ENCODE data around the gene CFHR4.
A peak's percentile ranks its signal among the peaks of the same experiment; 100 is the strongest.
"Not testable (repeated sequence)": the region's sequence is repeated elsewhere in the genome, so short reads cannot be mapped to it uniquely, and the experiment has no call there.

Gene CFHR4

DNA sequence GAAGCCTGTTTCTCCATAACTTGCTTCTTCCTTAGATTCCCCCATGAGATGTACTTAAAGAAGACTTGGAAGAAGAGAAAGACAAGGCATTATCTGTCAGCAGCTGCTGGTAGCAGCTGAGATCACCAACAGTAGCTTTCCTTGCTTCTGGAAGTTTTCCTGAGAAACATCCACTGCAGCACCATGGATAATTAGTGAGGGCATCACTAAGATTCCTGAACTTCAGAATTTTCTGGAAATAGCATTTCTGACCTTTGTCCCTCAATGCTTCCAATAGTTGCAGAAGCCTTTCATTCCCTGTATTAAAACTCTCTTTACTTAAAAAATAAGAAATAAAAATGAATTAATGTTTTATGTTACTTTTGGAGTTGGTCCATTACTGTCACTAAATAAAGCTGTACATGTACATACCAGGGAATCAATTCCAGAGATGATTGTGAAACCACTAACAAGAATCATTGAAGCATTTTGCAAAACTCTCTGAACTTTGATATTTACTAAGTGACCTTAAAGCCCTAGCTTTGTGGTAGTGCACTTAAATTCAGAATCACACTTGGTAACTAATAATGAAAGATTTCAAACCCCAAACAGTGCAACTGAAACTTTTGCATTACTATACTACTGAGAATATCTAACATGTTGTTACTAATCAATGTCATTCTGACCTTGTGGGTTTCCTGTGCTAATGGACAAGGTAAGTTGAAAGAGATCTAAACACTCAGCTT lies at the start of gene CFHR4:
CFHR4 (plus strand) TSS at position 538 of the 725 bp plus-strand sequence; CDS start at position 637, 99 bp downstream.
- DNase-seq (ENCODE audit: low spot score): no peak

DNA sequence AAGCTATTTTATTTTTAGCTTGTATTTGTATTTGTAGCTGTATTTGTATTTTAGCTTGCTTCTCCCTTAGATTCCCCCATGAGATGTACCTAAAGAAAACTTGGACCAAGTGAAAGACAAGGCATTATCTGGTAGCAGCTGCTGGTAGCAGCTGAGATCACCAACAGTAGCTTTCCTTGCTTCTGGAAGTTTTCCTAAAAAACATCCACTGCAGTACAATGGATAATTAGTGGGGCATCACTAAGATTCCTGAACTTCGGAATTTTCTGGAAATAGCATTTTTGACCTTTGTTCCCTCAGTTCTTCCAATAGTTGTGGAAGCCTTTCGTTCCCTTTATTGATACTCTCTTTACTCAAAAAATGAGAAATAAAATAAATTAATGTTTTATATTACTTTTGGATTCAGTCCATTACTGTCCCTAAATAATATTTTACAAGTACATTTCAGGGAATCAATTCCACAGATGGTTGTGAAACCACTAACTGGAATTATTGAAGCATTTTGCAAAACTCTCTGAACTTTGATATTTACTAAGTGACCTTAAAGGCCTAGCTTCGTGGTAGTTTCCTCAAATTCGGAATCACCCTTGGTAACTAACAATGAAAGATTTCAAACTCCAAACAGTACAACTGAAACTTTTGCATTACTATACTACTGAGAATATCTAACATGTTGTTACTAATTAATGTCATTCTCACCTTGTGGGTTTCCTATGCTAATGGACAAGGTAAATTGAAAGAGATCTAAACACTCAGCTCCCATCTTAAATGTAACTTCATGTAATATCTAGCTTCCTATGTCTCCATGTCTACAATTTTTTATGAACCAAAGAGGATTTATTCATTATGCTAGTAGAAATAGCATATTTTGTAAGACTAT lies 38.0 kb upstream of the CFHR4 start:
- DNase-seq (ENCODE audit: low spot score): not testable (repeated sequence)

DNA sequence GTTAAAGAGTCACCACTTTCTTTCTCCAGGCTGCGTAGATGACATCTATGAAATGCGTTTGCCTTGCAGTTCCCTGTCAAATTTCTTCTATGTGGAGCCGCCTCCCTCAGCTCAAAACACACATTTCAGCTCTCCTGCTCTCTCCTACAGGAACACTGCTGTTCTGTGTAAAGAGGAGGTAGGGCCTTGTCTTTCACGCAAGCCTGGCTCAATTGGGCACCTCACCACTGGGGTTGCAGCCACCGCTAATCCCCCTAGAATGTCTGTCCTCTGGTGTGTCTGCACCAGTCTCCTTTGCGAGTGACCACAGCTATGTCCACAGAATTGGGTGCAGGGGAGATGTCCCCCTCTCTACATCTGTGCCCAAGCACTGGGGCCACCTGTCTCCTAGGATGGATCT lies 31.8 kb upstream of the CFHR4 start:
- no peak for DNase-seq (ENCODE audit: low spot score)

DNA sequence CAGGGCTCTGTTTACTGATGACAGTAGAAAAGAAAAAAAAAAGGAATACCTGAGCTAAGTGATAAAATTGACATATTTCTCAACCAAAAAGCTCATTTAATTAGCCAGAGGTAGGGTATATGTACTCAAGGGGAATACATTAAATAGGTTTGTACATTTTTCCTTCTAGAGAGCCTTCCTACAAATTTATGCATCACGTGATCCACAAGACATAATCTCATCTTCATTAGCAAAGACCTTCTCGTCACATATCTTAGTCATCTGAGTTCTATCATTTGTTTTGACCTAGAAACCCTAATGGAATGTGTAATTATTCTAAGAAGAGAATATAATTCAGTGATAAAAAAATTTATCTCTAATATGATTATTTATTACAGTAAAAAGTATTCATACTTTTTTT lies 30.7 kb upstream of the CFHR4 start:
- no peak for DNase-seq (ENCODE audit: low spot score)

DNA sequence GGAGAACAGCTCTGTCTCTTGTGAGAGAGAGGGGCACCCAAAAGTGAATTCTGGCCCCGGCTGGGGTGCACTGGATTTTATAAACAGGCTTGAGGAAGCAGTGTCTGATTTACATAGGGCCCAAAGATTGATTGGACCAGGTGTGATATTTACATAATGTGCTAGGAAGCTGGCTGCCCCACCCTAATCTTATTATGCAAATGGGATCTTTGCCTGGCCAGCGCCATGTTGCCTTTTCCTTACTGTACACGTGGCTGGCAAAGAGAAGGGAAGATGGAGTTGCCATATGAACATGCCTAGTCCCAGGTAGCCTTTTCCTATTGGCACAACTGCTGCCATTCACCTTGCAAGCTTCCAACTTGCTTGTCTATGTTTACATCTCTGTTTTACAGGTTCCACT lies 29.0 kb upstream of the CFHR4 start:
- no peak for DNase-seq (ENCODE audit: low spot score)

DNA sequence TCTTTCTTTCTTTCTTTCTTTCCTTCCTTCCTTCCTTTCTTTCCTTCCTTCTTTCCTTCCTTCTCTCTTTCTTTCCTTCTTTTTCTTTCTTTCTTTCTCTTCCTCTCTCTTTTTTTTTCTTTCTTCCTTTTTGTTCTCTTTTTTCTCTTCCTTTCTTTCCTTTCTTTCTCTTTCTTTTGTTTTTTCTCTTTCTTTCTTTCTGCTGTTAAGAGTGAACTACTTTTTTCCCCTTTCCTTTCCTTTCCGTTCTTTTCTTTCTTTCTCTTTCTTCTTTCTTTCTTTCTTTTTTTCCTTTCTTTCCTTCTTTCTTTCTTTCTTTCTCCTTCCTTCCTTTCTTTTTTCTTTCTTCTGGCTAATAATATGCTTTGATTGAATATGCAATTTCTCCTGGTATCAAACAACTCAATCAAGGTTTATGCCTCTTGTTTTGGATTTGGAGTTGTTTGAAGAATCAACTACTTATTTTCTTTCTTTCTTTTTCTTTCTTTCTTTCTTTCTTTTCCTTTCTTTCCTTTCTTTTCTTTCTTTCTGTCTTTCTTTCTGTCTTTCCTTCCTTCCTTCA lies 27.4 kb upstream of the CFHR4 start:
- no peak for DNase-seq (ENCODE audit: low spot score)

DNA sequence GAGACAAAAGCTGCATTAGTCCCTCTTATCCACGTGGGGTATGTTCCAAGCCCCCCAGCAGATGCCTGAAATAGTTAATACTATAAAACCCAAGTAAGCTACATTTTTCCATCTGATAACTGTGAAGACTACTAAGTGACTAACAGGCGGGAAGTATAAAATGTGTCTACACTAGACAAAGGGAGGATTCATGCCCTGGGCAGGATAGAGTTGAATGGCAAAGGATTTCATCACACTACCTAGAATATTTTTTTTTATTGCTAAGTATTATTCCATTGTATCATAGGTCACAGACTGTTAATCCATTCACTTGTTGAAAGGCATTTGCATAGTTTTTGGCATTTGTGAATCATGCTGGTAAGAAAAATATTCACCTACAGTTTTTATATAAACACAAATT lies 26.4 kb upstream of the CFHR4 start:
- DNase-seq (ENCODE audit: low spot score): no peak

DNA sequence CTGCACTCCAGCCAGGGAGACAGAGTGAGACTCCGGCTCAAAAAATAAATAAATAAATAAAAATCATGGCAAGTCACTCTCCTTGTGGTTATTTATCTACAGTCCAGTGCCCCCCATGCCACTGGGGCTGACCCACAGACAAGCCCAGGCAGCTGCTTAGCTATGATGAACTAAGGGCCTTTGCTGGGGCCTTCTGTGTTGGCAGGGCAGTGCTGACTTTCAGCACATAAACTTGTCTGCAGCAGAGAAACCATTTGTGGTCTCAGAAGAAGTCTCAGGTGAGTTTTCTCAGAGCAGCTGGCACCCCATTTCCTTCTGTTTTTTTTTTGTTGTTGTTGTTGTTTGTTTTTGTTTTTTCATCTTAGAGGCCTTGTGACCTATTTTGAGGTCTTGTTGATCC lies 20.9 kb upstream of the CFHR4 start:
- no peak for DNase-seq (ENCODE audit: low spot score)

DNA sequence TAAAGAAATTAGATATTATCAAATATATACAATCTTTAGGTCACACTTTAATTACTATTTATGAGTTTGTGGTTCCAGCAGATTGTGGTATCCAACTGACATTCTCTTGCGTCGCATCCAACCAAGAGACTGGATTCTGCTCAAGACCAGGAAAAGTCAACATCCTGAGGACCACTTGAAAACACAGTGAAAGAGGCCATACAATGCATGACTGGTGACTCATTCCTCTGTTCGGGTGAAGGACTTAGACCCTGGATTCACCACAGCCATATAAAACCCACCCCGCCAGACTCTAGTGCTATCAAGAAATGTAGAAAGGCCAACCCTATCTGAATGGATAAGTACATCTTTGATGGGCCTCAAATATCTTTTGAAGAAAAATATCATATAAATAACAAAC lies 14.5 kb upstream of the CFHR4 start:
- DNase-seq (ENCODE audit: low spot score): no peak

DNA sequence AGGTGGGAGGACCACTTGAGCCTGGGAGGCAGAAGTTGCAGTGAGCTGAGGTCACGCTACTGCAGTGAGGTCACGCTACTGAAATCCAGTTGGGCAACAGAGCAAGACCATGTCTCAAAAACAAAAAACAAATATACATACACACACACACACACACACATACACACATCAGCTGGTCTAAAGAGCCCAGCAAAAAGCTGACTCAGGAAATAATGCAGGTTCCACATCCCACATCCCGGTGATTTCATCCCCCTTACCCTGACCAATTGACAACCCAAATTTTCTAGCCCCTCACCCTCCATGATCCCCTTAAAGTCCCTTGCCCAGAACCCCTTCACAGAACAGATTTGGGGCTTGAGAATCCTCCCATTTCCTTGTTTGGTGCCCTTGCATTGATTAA lies 11.9 kb upstream of the CFHR4 start:
- DNase-seq (ENCODE audit: low spot score): no peak

DNA sequence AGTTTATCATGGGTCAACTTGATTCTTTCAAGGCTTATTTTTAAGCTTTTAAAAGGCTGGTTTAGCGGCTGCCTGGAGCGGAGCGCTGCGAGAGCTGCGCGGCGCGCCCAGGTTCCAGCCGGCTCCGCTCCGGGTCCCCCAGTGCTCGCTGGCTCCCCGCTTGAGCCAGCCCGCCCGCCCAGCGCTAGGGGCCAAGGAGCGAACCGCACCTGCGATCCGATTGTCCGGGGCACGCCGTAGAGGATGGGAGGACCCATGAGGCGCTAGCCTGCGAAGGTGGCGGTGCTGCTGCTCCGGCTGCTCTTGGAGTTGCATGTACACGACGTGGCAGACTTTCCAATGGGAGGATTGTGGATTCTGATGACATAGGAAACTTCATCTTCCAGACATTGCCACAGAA lies 9.9 kb upstream of the CFHR4 start:
- peak; percentile 29 for DNase-seq (ENCODE audit: low spot score)

DNA sequence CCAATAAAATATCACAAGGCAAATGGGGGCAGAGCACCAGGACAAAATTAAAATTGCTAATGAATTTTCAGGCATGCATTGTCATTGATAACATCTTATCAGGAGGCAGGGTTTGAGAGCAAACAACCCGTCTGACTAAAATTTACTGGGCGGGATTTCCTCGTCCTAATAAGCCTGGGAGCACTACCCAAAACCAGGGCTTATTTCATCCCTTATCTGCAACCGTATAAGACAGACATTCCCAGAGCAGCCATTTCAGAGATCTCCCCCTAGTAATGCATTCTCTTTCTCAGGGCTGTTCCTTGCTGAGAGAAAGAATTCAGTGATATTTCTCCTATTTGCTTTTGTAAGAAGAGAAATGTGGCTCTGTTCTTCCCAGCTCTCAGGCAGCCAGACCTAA lies 1.3 kb upstream of the CFHR4 start:
- DNase-seq (ENCODE audit: low spot score): not testable (repeated sequence)

DNA sequence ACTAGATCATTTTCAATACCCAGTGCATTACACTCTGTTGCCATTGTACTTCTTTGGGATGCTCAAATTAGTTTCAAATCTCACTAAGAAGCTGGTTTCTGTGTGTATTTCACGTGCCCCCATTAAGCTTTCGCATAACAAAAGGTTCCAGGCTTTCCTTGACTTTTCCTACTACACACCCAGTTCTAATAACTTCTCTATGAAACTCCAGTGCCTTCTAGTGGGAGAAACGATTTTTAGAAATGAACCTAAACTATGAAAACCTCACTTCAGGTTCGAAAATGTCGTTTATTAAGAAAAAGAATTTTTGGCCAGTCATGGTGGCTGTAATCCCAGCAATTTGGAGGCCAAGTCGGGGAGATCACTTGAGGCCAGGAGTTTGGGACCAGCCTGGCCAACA lies 2.8 kb downstream of the CFHR4 start:
- no peak for DNase-seq (ENCODE audit: low spot score)

DNA sequence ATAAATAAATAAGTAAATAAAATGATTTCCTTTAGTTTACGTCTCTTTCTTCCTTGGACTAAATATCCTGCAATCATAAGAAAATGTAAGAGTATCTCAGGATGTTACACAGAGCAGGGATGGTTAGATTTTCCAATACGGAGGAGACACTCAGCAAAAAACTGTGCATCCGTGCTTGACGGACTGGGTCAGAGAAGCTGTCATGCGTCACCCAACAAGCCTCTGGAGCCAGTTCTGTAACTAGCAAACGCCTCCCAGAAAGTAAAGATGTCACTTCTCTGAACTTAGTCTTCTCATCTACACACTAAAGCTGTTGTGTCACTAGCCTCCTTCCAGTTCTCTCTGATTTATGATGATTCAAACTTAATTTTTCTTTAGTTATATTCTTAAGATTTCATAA lies 3.4 kb downstream of the CFHR4 start:
- no peak for DNase-seq (ENCODE audit: low spot score)

DNA sequence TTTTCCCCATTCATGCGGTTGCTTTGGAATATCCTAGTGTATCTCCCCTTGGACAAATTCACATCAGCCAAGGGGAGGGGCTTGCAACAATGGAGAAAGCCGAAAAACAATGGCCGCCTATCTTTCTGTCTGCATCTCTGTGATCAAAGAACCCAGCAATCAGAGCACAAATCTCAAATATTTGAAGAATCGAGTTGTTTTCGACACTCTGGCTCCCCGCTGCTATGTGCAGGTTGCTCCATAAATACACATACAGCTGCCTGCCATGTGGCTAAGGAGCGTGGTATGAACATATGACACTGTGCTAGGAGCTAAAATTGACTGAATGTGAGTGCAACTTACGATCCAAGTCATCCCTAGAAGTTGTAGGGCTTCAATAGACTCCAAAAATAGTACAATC lies 8.5 kb downstream of the CFHR4 start:
- DNase-seq (ENCODE audit: low spot score): no peak

DNA sequence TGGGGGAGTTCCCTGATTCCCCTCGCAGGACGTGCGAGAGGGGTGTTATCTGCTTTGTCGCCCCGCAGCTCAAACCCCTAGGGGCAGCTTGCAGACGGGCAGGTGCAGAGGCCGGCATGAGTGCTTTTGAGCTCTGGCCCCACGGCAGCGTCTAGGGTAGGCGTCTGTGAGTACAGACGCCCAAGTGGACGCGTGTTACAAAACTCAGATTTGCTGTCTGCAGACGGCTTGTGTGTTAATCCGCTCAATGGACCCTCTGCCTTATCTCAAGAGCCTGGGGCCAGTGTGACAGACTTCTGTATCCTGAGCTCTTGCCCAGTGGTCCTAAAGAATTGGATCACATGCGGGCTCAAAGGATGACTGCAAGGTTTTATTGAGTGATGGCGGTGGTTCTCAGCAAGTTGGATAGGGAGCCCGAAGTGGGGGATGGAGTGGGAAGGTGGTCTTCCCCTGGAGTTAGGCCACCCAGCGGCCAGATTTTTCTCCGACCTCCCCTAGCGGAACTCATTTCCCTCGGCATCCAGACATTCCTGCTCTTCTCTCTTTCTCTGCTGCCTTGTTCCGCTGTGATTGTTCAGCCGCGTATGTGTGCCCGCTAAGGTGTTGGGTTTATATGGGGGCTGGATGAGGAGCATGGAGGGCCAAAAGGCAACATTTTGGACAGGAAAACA lies 9.4 kb downstream of the CFHR4 start:
- no peak for DNase-seq (ENCODE audit: low spot score)

DNA sequence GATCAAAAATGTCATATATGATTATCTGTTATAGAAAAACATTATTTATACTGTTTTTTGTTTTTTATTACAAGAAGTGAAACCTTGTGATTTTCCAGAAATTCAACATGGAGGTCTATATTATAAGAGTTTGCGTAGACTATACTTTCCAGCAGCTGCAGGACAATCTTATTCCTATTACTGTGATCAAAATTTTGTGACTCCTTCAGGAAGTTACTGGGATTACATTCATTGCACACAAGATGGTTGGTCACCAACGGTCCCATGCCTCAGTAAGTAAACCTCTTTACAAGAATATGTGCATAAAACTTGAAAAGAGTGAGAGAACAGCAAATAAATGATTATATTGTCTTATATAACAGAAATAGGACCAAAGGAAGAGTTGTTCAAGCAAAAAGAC lies 14.5 kb downstream of the CFHR4 start:
- no peak for DNase-seq (ENCODE audit: low spot score)

DNA sequence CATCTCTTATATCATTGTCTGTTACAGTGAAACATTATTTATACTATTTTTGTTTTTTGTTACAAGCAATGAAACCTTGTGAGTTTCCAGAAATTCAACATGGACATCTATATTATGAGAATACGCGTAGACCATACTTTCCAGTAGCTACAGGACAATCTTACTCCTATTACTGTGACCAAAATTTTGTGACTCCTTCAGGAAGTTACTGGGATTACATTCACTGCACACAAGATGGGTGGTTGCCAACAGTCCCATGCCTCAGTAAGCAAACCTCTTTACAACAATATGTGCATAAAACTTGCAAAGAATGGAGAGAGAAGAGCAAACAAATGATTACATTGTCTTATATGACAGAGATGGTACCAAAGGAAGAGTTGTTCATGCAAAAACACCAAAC lies 22.4 kb downstream of the CFHR4 start:
- no peak for DNase-seq (ENCODE audit: low spot score)

DNA sequence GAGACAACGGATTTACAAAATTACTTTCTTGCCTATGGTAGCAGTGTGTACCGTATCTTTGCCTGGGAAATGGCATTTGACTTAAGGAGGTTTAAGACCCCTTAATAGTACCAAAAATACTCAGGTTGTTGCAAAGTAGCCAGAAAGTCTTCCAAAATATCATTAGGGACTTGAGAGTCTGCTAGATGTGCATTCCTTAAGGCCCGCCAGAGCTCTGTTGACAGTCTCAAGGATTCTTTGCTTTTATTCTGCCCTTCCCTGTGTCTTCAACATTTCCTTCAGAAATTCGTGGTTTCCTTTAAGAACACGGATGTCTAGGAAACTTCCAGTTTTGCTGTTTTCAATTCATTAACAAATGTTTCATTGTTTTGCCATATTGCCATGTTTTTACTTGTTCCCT lies 24.4 kb downstream of the CFHR4 start:
- DNase-seq (ENCODE audit: low spot score): not testable (repeated sequence)

DNA sequence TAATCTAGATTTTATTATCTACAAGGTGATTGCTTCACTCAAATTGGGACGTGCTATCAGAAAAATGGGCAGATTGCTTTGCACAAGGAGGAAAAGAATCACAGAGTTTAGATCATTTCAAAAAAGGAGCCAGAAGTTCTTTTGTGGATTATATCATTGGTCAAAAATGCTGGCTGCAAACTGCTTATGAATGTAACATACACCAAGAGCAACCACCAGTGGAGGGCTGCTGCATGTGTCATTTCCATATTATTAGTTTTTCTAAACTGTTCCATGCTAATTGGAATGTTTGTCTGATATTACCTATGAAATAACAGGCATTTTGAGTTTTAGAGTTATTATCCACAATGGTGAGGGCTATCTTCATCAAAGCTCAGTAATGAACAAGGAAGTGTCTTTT lies 39.0 kb downstream of the CFHR4 start:
- peak; percentile 4 for DNase-seq (ENCODE audit: low spot score)

DNA sequence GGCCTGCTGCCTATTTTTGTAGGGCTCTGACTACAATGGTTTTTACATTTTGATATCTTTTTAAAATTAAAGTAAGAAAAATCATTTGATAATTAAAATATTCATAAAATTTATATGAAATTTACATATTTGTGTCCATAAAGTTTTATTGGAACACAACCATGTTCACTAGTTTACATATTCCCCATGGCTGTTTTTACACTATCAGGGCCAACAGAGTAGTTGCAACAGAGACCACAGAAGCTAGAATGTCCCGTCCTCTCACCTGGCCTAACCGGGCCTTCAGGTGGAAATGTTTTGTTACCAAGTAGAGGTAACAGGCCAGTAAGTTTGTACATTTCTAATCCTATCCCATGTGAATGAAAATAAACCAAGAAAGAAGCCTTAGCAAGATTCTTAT lies 45.0 kb downstream of the CFHR4 start:
- not testable (repeated sequence) for DNase-seq (ENCODE audit: low spot score)

DNA sequence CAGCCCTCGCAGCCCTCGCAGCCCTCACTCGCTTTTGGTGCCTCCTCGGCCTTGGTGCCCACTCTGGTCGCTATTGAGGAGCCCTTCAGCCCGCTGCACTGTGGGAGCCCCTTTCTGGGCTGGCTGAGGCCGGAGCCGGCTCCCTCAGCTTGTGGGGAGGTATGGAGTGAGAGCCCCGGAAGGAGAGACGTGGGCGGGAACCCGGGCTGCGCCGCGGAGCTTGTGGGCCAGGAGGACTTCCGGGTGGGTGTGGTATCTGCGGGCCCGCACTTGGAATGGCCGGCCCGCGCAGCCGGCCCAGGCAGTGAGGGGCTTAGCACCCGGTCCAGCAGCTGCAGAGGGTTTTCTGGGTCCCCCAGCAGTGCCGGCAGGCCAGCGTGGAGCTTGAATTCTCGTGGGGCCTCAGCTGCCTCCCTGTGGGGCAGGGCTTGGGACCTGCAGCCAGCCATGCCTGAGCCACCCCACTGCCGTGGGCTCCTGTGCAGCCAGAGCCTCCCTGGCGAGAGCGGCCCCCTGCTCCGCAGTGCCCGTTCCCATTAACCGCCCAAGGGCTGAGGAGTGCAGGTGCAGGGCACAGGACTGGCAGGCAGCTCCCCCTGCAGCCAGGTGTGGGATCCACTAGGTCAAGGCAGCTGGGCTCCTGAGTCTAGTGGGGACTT lies 45.8 kb downstream of the CFHR4 start:
- no peak for DNase-seq (ENCODE audit: low spot score)
